B cell (primary cell): ENCODE data around the gene LPIN2. TPM values are rescaled to one million over a fixed set of nuclear protein-coding genes. Genes with fewer than 3 reads are reported as not detected.

Experiments
- ATAC-seq: fragments of 200-7000 bp; cut with Tn5 transposase; one replicate; pipeline ENCODE4 v1.10.0; 2021; ENCODE audit warnings: low read depth, mild to moderate bottlenecking, moderate number of reproducible peaks, moderate library complexity
- CTCF ChIA-PET: fragments of 350-600 bp; sonication (Branson Sonifier 250); formaldehyde crosslinking; loops from one replicate; lab custom pipeline; 2021; ENCODE audit warnings: antibody characterized with exemption, inconsistent platforms; lab: Charles Lee
- POLR2A ChIA-PET: fragments of 350-600 bp; sonication (Branson Sonifier 250); formaldehyde crosslinking; loops from one replicate; lab custom pipeline; 2021; ENCODE audit warnings: antibody characterized with exemption; lab: Charles Lee
- DNase-seq: peaks from one replicate; pipeline ENCODE4 v3.0.0; 2013
- H2AFZ ChIP-seq: 2 replicates; pipeline ENCODE4 v1.6.1; 2012; ENCODE audit warnings: mild to moderate bottlenecking, low read depth, low read length; ENCODE audit not compliant: insufficient read depth, poor library complexity, severe bottlenecking
- H3K27ac ChIP-seq, 2 donors: 1 replicate in 1 of 2; 2 replicates in 1 of 2; pipeline ENCODE4 v1.5.1; 2012 to 2013; ENCODE audit warnings: low read length in 2 of 2, mild to moderate bottlenecking in 2 of 2, moderate library complexity in 1 of 2
- H3K27me3 ChIP-seq, 4 experiments: fragments of 200-600 bp in 1 of 4; sonication (generic) in 1 of 4; replicated peaks in 1 of 4; 1 replicate in 2 of 4; 2 replicates in 2 of 4; pipeline versions ENCODE4 v1.6.1 to v1.7.0; 2013 to 2016; ENCODE audit warnings: low read length in 3 of 4, mild to moderate bottlenecking in 2 of 4, mixed read lengths in 1 of 4, moderate library complexity in 1 of 4; ENCODE audit not compliant: insufficient read depth in 4 of 4, control insufficient read depth in 3 of 4; ENCODE audit errors: control extremely low read depth in 1 of 4
- H3K36me3 ChIP-seq, 2 experiments: replicated peaks in 1 of 2; 1 replicate in 1 of 2; 2 replicates in 1 of 2; pipeline versions ENCODE4 v1.6.1 to v1.7.1; 2013; ENCODE audit warnings: low read length in 1 of 2; ENCODE audit not compliant: insufficient read depth in 2 of 2, control insufficient read depth in 1 of 2; ENCODE audit errors: control extremely low read depth in 1 of 2, extremely low read depth in 1 of 2
- H3K4me1 ChIP-seq, 2 donors: fragments of 200-600 bp in 1 of 2; sonication (generic) in 1 of 2; 1 replicate in 1 of 2; 2 replicates in 1 of 2; pipeline versions ENCODE4 v1.5.1 to v1.6.1; 2013 to 2017; ENCODE audit warnings: low read length in 2 of 2; ENCODE audit not compliant: control insufficient read depth in 2 of 2, insufficient read depth in 2 of 2
- H3K4me2 ChIP-seq: replicated peaks from 2 replicates; pipeline ENCODE3; 2012; ENCODE audit warnings: mild to moderate bottlenecking, low read depth, low read length; ENCODE audit not compliant: poor library complexity, severe bottlenecking
- H3K4me3 ChIP-seq, 5 experiments: fragments of 200-600 bp in 1 of 5; sonication (generic) in 1 of 5; 1 replicate in 3 of 5; 2 replicates in 2 of 5; pipeline versions ENCODE4 v1.5.1 to v1.7.0; 2011 to 2016; ENCODE audit warnings: low read length in 4 of 5, mild to moderate bottlenecking in 4 of 5, low read depth in 2 of 5, control low read depth in 1 of 5, moderate library complexity in 1 of 5; ENCODE audit not compliant: insufficient read depth in 1 of 5; ENCODE audit errors: control extremely low read depth in 1 of 5, extremely low read depth in 1 of 5
- H3K79me2 ChIP-seq: fragments of 200-600 bp; sonication (generic); one replicate; pipeline ENCODE4 v1.6.0; 2016; ENCODE audit warnings: low read length; ENCODE audit not compliant: control insufficient read depth, insufficient read depth
- H3K9ac ChIP-seq: fragments of 200-600 bp; sonication (generic); 2 replicates; pipeline ENCODE4 v1.6.1; 2017; ENCODE audit warnings: mild to moderate bottlenecking, low read length, moderate library complexity
- H3K9me3 ChIP-seq, 3 donors: one replicate each; pipeline versions ENCODE4 v1.6.1 to v1.7.1; 2013; ENCODE audit warnings: low read length in 2 of 3; ENCODE audit not compliant: control insufficient read depth in 2 of 3, insufficient read depth in 1 of 3; ENCODE audit errors: control extremely low read depth in 1 of 3
- H4K20me1 ChIP-seq: 2 replicates; pipeline ENCODE4 v1.6.0; 2012; ENCODE audit warnings: mild to moderate bottlenecking, low read length; ENCODE audit not compliant: insufficient read depth, control insufficient read depth, poor library complexity, severe bottlenecking
- H3K27ac Mint-ChIP-seq: one replicate; pipeline ENCODE4 v1.8.0; 2021; ENCODE audit warnings: mixed read lengths
- H3K27me3 Mint-ChIP-seq: one replicate; pipeline ENCODE4 v1.8.0; 2021; ENCODE audit warnings: mixed read lengths
- H3K4me1 Mint-ChIP-seq: one replicate; pipeline ENCODE4 v1.8.0; 2021; ENCODE audit warnings: mixed read lengths
- H3K4me3 Mint-ChIP-seq: one replicate; pipeline ENCODE4 v1.8.0; 2021; ENCODE audit warnings: mixed read lengths
- H3K9me3 Mint-ChIP-seq: one replicate; pipeline ENCODE4 v1.8.0; 2022; ENCODE audit warnings: mixed read lengths; ENCODE audit not compliant: insufficient read depth
- CTCF ChIP-seq: fragments of 200-600 bp; IDR thresholded peaks from one replicate; pipeline ENCODE4 v1.8.0; 2022; ENCODE audit warnings: antibody characterized with exemption, mild to moderate bottlenecking
- EZH2 ChIP-seq: IDR thresholded peaks from 2 replicates; pipeline ENCODE4 v1.6.1; 2012; ENCODE audit warnings: borderline replicate concordance, low read depth, mild to moderate bottlenecking, moderate library complexity, low read length; ENCODE audit not compliant: insufficient read depth, poor library complexity, severe bottlenecking
- WGBS: methylation state at CpG from one replicate; pipeline ENCODE4 v1.1.5; 2013; ENCODE audit warnings: missing lambda C conversion rate; ENCODE audit not compliant: insufficient coverage; 5-methylcytosine and 5-hydroxymethylcytosine counted together
- intact Hi-C: fragments of 100-400 bp; cut with micrococcal nuclease; formaldehyde crosslinking; loops from one replicate; pipeline ENCODE4 v1.10.0; 2022
- polyA plus RNA-seq: library from polyadenylated mRNA; depleted of rRNA; stranded (reverse); fragments of >200 nt; gene quantifications from 2 replicates; pipeline ENCODE4 v1.2.3, GENCODE V29; 2012
- total RNA-seq, 2 donors: library from RNA; stranded (reverse); fragments of 120-200 nt in 1 of 2; gene quantifications; 1 replicate in 1 of 2; 2 replicates in 1 of 2; pipeline versions ENCODE4 v1.2.3 to v1.2.4, GENCODE V29; 2013 to 2022

The LPIN2 gene
- total and polyA plus RNA-seq, 2 donors (not counting 1 experiment from before 2014, with no cell fraction given): 8.0 to 31.0 TPM

GRCh38 chr18:2968606-2969005 lies 44.3 kb downstream of the LPIN2 start:
- TF ChIP-seq CTCF: no peak
- no peak for TF ChIP-seq EZH2
- H3K4me2 ChIP-seq: peak overlapping the region; percentile 84
- peak overlapping the region; percentile 3 for H3K9ac ChIP-seq
- no peaks in the 10 kb centered on the region for H3K27me3 ChIP-seq
- no peak for ATAC-seq
- no peaks in the 10 kb centered on the region for H3K36me3 ChIP-seq
- Mint-ChIP-seq H3K4me3 (peak overlapping the region; percentile 42), H3K9me3 (no peaks in the 10 kb centered on the region), H3K27me3 (no peaks in the 10 kb centered on the region), H3K27ac (peak overlapping the region; percentile 83), H3K4me1 (peaks cover 79% of the 10 kb centered on the region)
- H3K9me3 ChIP-seq: no peaks in the 10 kb centered on the region
- peak overlapping the region; percentile 89 to 91 for H3K27ac ChIP-seq
- no peak overlapping the region for H3K4me3 ChIP-seq
- peak overlapping the region; percentile 9 for H2AFZ ChIP-seq
- peaks cover 91% of the 10 kb centered on the region for H3K79me2 ChIP-seq
- CTCF ChIA-PET: interaction anchor here (1.0 to 8.9 kb wide), 7 partner anchors 9 to 24 kb away, joined by 3 to 79 read pairs (median 5); no protein-coding TSS in a partner anchor
- peaks cover 72 to 75% of the 10 kb centered on the region in 2 donors for H3K4me1 ChIP-seq
- WGBS: no CpG with 5 or more reads among the region's 1 CpG
- POLR2A ChIA-PET: interaction anchor here (0.6 to 2.7 kb wide), 4 partner anchors 11 to 640 kb away, joined by 3 to 10 read pairs (median 4); no protein-coding TSS in a partner anchor
- intact Hi-C loops: no loop called here
- H4K20me1 ChIP-seq: no peaks in the 10 kb centered on the region
- peak; percentile 34 for DNase-seq

GRCh38 chr18:2967820-2968219 lies 45.1 kb downstream of the LPIN2 start:
- ATAC-seq (no peak), DNase-seq (peak; percentile 17)
- Histone ChIP-seq H3K9me3 (no peaks in the 10 kb centered on the region), H3K9ac (peak overlapping the region; percentile 36), H3K27me3 (no peaks in the 10 kb centered on the region), H3K4me2 (peak overlapping the region; percentile 84), H3K4me3 (peak overlapping the region in 1 of 5 experiments; percentile 41), H3K4me1 (peaks cover 75 to 83% of the 10 kb centered on the region in 2 donors), H3K36me3 (no peaks in the 10 kb centered on the region), H3K79me2 (peaks cover 91% of the 10 kb centered on the region), H3K27ac (peak overlapping the region; percentile 89 to 91), H4K20me1 (no peaks in the 10 kb centered on the region), H2AFZ (peak overlapping the region; percentile 9)
- Mint-ChIP-seq H3K9me3 (no peaks in the 10 kb centered on the region), H3K27ac (peak overlapping the region; percentile 92), H3K4me1 (peaks cover 81% of the 10 kb centered on the region), H3K4me3 (peak overlapping the region; percentile 42), H3K27me3 (no peaks in the 10 kb centered on the region)
- TF ChIP-seq EZH2 (no peak), CTCF (no peak)
- intact Hi-C loops: no loop called here
- WGBS: 76% methylated on average over 8 of the region's 8 CpGs
- CTCF ChIA-PET: interaction anchor here (0.8 to 8.9 kb wide), 6 partner anchors 8 to 95 kb away, joined by 3 to 79 read pairs (median 4); no protein-coding TSS in a partner anchor
- POLR2A ChIA-PET: interaction anchor here (1.0 to 2.7 kb wide), 3 partner anchors 8 to 278 kb away, joined by 3 to 10 read pairs (median 4); no protein-coding TSS in a partner anchor
